ENCODE measurements around the gene UBE2O.
"Not testable (repeated sequence)": the region's sequence is repeated elsewhere in the genome, so short reads cannot be mapped to it uniquely, and the experiment has no call there.

Gene UBE2O

DNA sequence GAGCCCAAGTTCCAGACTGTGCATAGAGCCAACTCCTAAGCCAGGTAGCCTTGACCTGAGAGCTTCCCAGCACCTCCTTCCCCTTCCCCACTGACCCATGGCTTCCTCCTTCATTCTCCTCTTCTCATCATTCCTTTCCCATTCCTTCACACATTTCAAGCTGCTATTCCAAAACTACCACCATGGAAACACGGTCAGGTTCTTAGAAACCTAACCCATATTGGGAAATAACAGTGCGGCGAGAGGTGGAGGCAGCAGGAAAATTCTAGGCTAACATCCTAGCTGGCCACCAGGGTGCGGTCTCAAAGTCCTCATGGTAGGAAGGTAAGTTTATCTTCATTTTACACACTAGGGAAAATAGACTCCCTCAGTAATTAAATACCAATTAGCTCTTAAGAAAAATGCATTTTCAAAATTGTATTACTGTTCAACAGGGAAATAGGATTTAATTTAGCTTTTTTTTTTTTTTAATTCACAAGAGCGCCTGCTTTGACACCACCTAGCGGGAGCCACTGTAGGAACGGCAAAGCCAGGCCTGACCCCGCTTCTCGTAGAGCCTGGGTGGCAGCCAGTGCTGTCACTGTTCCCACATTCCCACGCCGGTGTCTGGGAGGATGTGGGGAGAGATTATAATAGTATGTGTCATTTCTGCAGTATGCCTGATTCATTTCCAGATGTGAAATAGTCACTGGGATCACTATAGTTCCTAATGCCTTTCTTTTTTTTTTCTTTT lies 82.5 kb downstream of the UBE2O start:
- peak; percentile 86 to 89 for DNase-seq (ENCODE audit: low read depth in 2 of 2)

DNA sequence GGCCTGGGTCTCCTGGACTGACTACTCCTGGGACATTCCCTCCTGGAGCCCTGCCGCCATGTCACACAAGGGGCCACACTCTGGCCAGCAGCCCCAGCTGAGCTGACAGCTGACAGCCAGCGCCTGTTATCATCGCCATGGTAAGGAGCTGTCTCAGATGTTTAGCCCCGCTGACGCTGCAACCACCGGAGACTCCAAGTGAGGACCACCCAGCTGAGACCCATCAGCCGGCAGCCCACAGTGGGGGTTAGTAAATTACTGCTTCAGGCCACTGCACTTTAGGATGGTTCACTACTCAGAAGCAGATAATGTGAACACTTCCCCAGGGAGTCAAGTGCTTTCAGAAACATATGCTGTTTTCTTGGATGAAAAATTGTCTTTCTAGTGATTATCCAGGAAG lies 83.1 kb downstream of the UBE2O start:
- DNase-seq (ENCODE audit: low read depth in 2 of 2), result no peak

DNA sequence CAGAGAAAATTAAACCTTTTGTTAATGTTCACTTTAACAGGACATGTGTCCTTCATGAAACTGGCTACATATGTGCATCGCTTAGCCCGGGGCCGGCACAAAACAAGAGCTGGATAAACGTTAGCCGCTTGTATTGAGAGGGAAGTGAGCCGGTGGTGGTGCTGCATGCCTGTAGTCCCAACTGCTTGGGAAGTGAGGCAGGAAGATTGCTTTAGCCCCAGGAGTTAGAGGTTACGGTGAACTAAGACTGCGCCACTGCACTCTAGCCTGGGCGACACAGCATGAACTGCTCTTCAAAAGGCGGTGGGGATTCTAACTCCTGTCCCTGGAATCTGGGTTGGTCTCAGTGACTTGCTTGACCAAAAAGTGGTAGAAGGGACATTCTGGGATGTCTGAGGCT lies 83.6 kb downstream of the UBE2O start:
- DNase-seq (ENCODE audit: low read depth in 2 of 2), result no peak

DNA sequence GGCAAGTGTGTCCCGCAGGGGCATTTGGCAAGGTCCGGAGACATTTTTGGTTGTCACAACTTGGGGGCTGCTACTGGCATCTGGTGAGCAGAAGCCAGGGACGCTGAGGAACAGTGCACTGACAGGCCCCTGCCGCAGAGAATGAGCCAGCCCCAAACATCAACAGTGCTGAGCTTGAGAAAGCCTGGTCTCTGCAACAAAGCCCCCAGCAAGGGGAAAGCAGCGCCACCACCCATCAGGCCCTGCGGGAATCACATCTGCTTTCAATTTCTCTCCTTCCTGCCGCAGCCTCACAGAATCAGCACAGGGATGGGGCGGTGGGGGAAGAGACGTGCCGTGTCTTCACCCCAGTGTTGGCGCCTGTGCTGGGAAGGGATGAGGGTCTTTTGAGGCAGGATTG lies 84.4 kb downstream of the UBE2O start:
- DNase-seq (ENCODE audit: low read depth in 2 of 2), result peak; percentile 80 to 81

GRCh38 chr17:76367642-76368041 lies 85.3 kb downstream of the UBE2O start:
- no peak for DNase-seq (ENCODE audit: low read depth in 2 of 2)

DNA sequence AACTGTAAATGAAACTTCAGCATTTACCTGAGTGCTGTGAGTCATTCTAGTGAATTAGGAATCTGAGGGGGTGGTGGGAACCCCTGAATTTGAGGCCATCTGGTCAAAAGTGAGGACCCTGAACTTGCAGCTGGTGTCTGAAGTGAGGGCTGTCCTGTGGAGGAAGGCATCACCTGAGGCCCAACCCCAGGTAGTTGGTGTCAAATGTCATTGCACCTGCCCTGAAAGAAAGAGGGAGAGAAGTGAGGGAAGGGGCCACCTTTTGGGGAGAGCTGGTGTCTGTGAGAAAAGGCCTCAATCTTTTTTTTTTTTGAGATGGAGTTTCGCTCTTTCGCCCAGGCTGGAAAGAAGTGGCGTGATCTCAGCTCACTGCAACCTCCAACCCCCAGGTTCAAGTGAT lies 86.7 kb downstream of the UBE2O start:
- no peak for DNase-seq (ENCODE audit: low read depth in 2 of 2)

GRCh38 chr17:76365256-76365903 lies 87.6 kb downstream of the UBE2O start:
- no peak for DNase-seq (ENCODE audit: low read depth in 2 of 2)

DNA sequence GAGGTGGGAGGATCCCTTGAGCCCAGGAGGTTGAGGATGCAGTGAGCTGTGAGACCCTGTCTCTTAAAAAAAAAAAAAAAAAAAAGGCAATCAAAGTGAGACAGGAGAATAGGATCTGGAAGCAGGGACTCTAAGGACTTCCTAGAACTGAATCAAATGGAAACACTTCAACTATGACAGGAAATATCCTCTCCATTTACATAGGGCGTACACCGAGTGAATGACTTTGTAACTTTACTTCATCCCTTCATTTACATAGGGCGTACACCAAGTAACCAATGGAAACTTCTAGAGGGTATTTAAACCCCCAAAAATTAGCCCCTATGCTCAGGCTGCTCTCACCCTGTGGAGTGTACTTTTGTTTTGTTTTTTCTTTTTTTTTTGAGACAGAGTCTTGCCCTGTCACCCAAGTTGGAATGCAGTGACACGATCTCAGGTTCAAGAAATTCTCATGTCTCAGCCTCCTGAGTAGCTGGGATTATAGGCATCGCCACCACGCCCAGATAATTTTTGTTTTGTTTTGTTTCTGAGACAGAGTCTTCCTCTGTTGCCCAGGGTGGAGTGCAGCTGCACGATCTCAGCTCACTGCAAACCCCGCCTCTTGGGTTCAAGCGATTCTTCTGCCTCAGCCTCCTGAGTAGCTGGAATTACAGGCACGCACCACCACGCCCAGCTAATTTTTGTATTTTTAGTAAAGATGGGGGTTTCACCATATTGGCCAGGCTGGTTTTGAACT lies 89.7 kb downstream of the UBE2O start:
- DNase-seq (ENCODE audit: low read depth in 2 of 2), result no peak

DNA sequence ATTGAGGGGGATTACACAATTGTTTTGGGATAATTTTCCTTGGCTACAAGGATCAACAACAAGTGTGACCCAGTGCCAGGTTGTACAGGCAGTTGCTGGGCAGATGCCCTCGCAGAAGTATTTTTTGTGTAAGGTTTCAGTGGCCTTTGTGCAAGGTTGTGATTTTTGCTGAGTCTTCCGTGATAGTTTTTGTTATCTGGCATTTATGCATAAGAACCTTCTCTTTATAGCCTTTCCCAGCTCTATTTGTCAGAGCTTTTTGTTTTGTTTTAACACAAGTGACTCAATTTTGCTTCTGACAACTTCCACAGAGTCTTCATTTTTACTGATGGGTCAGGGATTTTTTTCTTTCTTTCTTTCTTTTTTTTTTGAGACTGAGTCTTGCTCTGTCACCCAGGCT lies 92.5 kb downstream of the UBE2O start:
- DNase-seq (ENCODE audit: low read depth in 2 of 2), result no peak

DNA sequence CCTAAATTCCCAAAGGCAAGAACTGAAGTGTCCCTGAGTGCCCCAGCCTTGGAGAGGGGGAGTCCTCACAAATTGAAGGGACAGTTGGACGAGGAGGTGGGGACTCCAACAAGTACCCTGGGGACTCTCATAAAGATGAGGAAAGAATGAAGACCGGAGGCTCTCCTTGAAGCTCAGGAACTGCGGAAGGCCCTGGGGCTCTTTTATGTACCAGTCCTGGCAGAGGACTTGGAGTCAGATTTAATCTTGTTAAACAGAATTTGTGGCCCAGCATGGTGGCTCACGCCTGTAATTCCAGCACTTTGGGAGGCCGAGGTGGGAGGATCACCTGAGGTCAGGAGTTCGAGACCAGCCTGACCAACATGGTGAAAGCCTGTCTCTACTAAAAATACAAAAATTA lies 93.2 kb downstream of the UBE2O start:
- not testable (repeated sequence) for DNase-seq (ENCODE audit: low read depth in 2 of 2)

DNA sequence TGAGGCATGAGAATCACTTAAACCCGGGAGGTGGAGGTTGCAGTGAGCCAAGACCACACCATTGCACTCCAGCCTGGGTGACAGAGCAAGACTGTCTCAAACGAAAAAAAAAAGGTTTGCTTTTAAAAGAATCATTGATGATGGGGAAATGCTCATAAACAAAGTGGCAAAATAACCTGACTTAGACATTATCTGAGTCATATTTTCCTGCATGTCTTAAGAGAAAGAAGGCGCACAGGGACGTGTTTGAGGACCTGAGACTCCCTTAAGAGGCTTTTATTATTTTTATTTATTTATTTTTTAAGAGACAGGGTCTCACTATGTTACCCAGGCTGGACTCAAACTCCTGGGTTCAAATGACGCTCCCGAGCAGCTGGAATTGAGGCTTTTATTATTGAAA lies 93.6 kb downstream of the UBE2O start:
- no peak for DNase-seq (ENCODE audit: low read depth in 2 of 2)

DNA sequence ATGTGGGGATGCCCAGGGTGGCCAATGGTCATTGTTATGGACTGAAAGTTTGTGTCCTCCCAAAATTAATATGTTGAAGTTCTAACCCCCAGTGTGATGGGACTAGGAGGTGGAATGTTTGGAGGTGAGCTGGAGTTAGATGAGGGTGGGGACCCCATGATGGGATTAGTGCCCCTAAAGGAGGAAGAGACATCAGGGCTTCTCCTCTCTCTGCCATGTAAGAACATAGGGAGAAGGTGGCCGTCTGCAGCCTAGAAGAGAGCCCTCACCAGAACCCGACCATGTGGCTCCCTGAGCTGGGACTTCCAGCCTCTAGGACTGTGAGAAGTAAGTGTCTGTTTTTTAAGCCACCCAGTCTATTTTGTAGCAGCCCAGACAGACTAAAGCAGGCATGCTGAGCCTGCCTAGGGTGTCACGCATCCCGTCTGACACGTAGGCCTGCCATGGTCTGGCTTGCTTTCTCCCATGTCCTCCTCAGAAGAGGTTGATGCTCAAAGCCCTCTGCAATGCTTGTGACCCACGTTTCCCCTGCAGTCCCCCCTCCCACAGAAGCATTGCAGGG lies 95.3 kb downstream of the UBE2O start:
- no peak for DNase-seq (ENCODE audit: low read depth in 2 of 2)

GRCh38 chr17:76356803-76357456 lies 96.0 kb downstream of the UBE2O start:
- no peak for DNase-seq (ENCODE audit: low read depth in 2 of 2)

DNA sequence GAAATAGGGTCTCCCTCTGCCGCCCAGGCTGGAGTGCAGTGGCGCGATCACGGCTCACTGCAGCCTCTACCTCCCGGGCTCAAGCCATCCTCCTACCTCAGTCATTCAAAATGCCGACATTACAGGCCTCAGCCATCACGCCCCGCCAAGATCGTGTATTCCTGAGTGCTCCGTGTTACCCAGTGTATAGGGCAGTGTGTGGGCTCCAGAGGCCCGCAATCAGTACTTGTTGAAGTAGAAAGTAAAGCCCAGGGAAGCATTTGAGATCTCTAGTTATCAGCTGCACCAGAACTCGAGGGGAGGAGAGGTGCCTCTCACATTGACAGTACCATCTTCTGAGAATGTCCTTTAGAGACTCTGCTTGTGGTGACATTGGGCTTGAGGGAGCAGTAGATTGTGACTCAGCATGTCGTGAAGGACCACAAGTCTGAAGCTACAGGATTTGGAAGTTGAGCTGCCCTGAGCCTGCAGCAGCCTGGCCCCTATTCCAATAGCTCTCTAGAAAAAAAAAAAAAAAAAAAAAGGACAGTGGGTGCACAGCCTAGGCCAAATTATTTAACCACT lies 98.1 kb downstream of the UBE2O start:
- no peak for DNase-seq (ENCODE audit: low read depth in 2 of 2)

DNA sequence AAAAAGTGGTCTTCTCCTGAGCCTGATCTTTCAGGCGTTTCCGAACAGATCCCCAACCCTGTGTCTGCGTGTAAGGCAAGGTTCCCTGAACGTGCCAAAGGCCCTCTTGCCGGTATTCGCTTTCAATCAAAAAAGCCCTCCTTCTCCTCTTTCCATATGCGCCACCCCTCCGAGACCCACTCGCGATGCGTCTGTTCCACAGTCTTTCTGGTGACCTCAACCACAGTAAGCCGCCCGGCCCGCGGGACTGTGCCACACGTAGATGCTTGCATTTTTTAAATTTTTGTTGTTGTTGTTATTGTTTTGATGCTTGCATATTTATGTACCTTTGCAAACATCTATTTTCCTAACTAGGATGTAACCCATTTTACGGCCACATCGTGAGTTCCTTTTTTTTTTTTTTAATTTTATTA lies 98.6 kb downstream of the UBE2O start:
- no peak for DNase-seq (ENCODE audit: low read depth in 2 of 2)

GRCh38 chr17:76353599-76354316 lies 99.2 kb downstream of the UBE2O start, which contains the start of gene PRPSAP1:
Gene PRPSAP1 (minus strand): TSS chr17:76353916. CDS start chr17:76353703, 213 bp downstream.
- peak; percentile 76 to 77 for DNase-seq (ENCODE audit: low read depth in 2 of 2)

- no peak for DNase-seq (ENCODE audit: low read depth in 2 of 2)
These were observed 99.9 kb downstream of the UBE2O start for GRCh38 chr17:76353004-76353598.

GRCh38 chr17:76351526-76352071 lies 101.4 kb downstream of the UBE2O start:
- DNase-seq (ENCODE audit: low read depth in 2 of 2), result no peak

- DNase-seq (ENCODE audit: low read depth in 2 of 2), result no peak
These were observed 102.5 kb downstream of the UBE2O start for GRCh38 chr17:76350463-76350862.

- not testable (repeated sequence) for DNase-seq (ENCODE audit: low read depth in 2 of 2)
These were observed 106.0 kb downstream of the UBE2O start for GRCh38 chr17:76346936-76347335.
